ENCODE data around the gene NUCB2.

NUCB2 gene

DNA sequence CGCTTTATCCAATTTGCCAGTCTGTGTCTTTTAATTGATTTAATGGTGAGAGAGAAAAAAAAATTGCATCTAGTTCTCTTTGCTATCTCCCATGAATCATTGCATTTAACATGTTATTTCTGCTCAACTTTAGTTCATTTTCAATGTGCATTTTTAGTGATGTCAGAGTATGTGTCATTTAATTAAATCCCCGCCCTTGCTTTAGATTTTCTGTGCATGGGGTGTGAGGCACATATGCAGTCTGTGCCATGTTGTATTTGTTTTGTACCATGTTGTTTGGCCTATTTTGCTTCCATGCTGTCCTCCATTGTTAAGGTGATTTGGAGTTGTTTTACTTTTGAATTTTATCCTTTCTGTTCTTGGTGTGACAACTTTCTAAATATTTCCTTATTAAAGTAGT, 66.7 kb downstream of the NUCB2 start:
- no peak for DNase-seq

DNA sequence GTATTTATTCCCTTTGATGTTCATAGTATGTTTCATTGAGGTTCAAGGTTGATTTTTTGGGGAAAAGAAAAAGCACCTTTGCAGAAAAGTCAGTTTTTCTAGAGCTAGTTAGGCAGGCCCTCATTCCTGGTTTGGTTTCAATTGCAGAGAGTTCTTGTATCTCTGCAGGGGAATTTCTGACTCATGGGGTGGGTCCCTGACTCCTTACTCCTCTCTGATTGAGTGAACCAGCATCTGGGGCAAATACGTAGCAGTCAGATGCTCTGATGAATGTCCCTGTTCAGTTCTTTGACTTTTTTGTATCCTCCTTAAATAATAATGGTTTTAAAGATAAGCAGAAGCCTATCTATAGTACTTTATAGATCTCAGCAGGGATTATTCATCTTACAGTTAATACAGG, 67.4 kb downstream of the NUCB2 start:
- peak; percentile 76 for DNase-seq

DNA sequence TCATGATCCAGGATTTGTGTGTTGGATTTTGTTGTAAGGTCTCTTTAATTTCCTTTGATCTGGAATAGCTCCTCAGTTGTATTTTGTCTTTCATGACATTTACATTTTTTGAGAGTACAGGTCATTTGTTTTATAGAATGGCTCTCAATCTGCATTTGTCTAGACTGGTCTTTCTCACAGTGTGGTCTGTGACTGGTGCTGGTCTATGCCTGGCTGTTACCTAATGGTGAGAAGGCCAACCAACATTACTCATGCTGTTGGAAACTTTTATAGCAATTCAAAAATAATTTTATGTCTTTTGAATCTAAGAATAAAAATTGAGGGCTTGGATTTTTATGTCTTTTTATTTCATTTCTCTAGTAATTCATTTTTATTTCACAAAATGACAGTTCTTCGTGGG, 71.1 kb downstream of the NUCB2 start:
- DNase-seq, result no peak

DNA sequence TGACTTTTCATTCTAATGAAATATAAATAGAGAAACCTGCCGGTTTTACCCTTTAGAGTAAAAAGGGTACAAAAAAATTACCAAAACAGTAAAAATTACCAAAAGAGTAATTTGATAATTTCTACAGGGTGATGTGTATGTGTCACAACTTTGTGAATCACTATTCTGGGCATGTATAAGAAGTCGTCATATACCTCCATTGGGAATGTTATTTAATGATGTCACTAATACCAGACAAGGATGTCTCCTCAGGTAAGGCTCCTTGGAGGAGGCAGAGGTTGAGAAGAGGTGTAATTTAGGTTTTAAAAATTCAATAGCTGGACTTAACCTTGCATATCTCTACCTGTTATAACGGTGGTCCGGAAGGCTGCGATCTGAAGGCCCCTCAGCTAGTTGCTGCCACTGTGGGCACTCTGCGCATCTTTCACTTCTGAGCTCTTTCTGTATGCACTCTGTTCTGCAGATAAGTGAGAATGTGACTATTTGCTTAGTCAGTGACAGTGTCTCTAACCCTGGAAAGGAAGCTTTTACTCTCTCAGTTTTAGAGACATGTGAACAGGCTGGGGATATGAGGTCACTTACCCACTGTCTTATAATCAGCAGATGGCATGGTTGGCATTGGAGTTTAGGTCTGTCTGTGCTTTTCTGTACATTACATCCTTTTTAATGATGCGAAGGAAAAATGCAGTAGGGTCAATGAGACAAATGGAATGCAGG, 74.1 kb downstream of the NUCB2 start:
- no peak for DNase-seq

DNA sequence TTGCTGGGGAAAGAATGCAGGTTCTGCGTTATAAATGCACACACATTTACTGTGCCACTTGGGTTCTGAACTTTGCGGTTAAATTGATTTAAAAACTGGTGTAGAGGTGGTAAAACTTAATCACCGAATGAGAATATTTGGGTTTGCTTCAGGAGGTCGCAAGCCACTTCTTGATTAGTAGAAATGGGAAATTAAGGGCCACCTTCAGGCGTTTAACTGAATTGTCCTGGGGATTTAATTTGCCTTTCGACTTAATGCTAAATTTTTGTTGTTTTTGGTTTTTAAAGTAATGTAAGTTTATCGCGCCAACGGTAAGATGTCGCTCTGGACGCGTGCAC, 74.6 kb downstream of the NUCB2 start:
- no peak for DNase-seq

DNA sequence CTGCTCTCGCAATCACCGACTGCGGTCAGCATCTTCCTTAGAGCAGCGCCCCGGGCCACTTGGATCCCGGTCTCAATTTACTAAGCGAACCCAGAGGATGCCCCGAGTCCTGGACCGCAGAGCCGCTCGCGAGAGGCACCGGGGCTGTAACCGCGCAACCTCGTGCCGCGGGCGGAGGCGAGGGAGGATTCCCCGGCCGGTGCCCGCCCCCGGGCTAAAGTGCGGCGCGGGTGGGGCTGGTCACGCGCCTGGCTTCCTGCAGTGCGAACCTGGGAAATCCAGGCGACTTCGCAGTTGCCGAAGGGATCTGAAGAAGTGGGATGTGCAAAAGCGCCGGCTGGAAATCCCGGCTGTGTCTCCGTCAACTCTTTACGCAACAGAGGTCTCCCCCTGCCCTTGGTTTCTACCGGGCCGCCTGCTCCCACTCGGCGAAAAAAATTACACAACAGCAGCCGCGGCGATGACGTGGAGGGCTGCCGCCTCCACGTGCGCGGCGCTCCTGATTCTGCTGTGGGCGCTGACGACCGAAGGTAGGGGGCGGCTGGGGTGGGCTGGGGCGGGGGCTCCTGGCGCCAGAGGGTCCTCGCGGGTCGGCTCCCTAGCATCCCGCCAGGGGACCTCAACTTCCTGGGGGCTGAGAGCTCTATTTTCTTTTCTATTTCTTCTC, 75.1 kb downstream of the NUCB2 start, which contains the start of gene NCR3LG1:
TSS of gene NCR3LG1 (plus strand) at position 291 of the 667 bp plus-strand sequence. CDS start at position 461, 170 bp downstream.
- DNase-seq, result peak; percentile 68

DNA sequence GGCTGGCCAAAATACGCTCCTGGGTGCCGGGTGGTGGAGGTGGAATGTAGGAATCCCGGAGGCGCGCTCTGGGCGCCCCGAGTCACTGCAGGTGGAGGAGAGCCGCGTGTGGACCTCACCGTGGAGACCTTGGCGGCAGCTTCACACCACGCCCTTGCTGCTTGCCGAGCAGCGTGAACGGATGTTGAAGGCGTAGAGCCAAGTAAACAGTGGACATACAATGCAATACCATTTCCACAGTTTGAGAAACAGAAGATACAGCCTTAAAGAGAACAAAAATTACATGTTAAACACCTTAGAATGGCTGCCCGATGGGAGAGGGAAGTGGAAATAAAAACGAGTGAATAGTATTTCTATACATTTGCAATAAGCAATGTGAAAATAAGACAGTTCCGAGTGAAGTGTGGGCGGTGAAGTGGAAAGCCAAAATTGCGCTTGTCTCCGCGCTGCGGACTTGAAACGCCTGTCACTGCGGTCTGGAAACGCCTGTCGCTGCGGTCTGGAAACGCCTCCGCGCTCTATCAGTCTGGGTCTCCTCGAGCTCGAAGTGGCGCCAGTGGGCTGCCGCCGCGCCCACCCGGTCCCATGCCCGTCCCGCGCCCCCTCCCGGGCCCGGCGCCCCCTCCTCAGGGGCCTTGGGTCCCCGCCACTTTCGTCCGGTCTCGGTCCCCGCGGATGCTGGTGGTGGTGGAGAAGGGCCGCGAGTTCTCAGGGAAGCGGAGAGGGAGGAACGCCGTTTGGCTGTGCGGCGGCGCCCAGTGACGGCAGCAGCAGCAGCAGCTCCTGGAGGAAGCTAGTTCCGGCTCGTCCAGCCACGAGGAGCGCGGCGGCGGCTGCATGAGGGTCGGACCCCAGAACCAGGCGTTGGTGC, 76.6 kb downstream of the NUCB2 start:
- peak; percentile 87 for DNase-seq

DNA sequence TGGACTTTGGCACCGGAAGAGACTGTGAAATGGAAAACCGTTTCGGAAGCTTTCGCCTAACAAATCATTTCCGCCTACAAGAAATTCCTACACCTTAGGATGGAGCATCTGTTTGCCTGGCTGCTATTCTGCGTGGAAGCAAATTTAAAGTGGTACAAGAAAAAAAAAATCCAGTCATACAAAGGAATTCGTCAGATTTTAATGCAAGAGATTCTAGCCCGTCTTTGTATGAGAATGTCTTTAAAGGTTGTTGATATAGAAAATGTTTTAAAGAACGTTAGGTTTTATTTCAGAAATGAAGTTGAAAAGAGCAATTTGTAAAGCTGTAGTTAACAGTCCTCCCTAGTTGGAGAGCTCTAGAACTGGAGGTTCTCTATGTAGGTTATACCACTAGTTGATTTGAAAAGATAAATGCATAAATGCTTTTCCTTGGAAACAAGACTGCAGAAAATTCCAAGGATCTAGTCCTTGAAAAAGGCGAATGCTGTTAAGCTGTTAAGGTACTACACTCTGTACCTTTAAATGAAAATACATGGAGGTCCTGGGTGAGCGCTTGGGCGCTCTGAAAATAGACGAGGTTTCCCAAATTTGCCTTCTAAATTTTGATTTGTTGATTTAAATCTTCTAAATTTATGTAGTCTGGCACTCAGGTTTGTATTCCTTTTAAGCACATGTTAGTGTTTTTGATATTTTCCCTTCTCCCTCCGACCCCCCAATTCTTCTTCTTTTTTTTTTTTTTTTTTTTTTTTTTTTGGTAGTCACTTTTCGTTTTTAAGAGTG, 77.5 kb downstream of the NUCB2 start:
- peak; percentile 6 for DNase-seq

DNA sequence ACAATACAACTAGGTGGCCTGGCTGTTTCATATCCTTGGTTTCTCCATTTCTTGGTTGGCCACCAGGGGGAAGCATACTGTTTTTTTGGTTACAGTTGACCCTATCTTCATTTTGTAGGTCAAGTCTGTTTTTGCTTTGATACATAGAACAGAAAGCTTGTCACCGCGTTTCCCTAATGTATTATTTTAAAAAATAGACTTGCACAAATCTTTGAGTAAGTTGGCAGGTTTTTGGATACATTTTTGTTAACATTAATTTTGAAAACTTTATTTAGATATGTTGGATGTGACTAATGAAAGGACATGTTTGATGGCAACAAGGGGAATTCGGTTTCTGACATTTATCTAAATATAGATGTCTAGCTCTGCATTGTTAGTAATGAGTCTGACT, 78.1 kb downstream of the NUCB2 start:
- DNase-seq, result peak; percentile 79

DNA sequence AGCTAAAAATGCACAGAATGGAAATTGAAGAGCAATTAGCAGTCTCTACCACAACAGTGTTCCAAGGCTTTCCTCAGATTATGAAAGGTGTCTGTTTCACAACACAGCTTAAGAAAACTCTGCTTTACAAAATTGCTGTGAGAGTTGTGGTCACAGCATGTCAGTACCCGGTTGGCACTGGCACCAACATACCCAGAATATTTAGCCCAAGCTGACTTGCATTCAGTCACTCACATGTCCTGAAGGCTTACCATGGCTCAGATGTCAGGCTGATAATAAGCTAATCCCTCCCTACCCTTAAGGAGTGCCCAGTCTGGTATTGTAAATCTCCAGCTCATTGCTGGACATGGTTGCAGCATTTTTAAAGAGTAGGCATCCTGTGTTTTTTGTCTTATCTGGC, 90.0 kb downstream of the NUCB2 start:
- no peak for DNase-seq

DNA sequence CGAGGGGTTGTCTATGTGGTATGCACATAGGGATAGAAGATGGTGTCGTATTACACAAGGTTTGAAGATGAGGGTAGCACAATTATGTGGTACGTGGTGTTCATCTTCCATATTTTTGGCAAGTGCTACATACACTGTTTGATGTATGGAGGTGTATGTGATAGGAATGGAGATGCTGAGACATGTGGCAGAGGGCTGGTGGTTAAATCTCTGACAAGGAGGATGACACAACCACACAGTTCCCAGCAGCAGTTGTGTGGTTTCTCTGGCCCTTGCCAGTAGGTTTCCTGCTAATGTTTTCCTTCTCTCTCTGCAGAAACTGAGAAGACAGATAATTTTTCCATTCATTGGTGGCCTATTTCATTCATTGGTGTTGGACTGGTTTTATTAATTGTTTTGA, 92.0 kb downstream of the NUCB2 start:
- DNase-seq, result no peak

DNA sequence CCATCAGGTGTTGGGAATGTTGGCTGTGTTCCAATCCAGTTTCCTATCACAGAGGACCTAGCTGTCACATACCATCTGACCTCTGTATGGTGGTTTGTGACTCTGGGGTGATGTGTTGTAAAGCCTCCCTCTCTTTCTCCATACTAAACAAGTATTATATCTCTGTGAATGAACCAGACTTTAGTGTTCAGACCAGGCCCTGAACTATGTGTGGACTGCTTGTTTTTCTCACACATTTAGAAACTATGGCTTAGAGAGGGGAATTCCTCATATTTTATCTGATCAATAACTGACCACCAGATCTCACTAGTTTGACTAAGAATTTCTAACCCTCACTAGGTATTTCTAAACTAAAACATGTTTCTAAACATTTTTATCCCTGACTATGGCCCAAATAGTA, 92.6 kb downstream of the NUCB2 start:
- DNase-seq, result no peak

DNA sequence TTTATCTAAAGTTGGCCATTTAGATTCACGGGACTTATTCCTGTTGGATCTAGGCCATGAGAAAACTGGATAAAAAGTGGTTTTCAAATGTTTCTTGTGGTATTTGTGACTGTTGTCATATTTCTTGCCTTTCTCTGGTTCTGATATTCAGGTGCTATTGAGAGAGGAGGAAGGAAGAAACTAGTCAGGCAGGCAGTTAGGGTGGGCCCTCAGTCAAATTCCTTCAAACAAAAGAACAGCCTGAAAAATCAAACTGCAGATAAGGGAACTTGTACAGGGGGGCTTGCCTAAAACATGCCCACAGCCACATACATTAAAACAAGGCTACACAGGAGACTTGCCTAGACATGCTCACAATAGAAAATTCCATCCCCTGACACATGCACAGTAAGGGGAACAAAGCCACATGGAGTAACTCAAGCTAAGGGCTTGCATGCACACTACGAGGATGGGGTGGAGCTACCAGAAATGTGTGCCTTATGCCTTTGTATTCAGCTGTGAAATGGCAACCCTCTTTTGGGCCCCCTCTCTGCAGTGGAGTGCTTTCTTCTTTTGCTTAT, 93.2 kb downstream of the NUCB2 start:
- DNase-seq, result no peak

DNA sequence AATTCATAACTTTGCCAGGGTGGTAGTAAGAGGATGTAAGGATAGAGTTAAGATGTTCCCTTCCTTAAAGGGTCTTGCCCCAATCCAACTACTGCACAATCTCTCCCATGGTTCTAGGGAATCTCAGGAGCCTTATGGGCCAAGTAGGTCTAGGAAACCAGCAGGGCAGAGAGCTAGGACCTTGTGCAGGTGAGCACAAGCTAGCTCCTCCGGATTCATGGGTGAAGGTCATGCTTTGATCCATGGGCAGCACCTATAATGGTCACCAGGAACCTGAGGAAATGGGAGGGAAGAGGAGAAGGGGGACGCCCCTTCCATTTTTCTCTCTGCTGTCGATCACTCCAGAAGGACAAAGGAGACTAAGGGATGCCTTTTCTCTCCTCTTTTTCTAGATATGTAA, 95.1 kb downstream of the NUCB2 start:
- no peak for DNase-seq

DNA sequence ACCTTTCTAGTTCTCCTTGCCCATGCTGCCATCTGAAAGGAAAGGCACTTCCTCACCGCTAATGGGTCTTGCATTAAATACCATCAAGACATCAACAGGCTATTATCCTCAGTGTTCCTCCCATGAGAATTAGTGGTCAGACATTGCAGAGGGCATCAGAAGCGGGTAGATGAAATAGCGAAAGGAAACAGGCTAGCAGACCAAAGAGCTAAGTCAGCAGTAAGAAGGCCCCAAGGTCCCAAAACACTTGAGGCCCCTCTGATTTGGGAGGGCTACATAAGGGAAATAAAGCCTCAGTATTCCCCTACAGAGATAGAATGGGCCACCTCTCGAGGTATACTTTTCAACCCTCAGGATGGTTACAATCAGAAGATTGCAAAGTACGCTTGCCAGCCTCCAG, 99.0 kb downstream of the NUCB2 start:
- no peak for DNase-seq

DNA sequence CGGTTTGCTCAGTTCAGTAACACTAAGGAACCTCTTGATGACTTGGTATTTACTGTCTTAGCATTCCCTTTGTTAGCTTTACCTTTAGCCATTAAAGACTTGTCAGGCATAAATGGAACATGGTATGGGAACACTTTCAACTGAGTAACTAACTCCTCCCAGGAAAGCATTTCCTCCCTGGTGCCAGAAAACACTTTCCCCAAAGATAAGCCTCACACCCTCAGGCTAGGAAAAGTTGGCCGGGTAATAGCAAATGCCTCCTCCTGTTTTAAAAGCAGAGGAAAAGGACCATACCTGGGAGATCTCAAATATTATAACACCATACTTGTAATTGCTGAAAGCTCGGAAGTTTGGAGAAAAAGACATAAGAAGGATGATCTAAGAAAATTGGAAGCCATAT, 100.0 kb downstream of the NUCB2 start:
- no peak for DNase-seq

DNA sequence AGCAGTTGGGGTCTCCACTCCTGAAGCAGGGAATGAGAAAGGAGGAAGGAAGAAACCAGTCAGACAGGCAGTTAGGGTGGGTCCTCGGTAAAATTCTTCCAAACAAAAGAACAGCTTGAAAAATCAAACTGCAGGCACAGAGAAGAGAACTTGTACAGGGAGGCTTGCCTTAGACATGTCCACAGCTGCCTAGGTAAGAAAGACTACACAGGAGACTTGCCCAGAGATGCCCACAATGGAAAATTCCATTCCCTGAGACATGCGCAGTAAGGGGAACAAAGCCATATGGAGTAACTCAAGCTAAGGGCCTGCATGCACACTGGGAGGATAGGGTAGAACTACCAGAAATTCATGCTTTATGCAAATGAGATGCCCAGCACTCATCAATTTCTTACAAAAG, 102.1 kb downstream of the NUCB2 start:
- no peak for DNase-seq

DNA sequence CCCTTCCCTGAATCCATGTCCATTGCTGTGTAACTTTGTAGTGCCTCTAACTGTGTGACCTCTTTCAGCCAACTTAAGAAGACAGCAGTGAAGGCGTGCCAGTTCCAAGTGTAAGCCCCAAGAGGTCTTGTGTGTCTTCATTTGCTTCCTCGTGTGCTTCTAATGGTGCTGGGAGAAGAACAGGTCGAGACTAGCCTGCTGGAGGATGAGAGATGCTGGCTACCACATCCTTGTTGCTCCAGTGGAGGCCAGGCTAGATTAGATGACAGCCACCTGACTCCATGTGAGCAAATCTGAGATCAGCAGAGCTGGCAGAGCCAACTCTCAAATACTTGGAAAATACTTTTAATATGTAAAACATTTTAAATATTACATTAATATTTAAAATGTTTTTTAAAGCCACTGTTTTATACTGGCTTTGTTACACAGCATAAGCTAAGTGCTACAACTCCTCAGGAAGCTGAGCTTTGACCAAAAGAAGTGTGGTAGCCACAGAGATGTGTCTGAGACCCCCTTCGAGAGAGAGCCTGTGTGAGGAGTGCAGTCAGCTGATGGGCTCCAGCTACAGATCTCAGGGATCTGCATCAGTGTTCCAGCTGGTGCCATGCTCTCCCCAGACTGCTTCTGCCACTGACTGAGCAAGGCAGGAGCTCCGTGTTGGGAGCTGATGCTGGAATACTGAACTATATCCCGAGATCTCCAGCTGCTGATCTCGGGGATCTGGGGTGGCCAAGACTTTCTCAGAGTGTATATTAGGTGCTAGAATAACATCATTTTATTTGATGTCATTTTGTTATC, 103.0 kb downstream of the NUCB2 start:
- DNase-seq, result no peak

DNA sequence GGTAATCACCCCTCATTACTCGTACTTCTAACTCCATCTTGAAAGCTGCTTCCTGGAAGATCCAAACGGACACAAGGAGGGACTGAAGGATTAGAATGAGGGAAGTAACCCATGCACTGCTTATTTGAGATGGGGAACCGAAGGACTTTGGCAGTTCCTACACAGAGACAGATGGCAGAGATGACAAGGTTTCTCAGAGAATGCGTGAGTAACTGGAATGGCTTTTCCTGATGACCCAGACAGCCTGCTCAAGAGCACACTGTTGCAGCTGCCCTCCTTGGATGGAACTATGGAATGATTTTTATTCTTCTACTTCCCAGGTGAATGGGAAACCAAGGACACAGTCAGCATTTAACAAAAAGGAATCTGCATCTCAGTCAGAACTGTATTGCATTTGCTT, 104.6 kb downstream of the NUCB2 start:
- DNase-seq, result peak; percentile 72
